ENCODE measurements around the gene NKD1. TPM values are rescaled to one million over a fixed set of nuclear protein-coding genes. Genes with fewer than 3 reads are reported as not detected.

Gene NKD1
- total RNA-seq, 1 donor from 2014 or later = 1.7 TPM

DNA sequence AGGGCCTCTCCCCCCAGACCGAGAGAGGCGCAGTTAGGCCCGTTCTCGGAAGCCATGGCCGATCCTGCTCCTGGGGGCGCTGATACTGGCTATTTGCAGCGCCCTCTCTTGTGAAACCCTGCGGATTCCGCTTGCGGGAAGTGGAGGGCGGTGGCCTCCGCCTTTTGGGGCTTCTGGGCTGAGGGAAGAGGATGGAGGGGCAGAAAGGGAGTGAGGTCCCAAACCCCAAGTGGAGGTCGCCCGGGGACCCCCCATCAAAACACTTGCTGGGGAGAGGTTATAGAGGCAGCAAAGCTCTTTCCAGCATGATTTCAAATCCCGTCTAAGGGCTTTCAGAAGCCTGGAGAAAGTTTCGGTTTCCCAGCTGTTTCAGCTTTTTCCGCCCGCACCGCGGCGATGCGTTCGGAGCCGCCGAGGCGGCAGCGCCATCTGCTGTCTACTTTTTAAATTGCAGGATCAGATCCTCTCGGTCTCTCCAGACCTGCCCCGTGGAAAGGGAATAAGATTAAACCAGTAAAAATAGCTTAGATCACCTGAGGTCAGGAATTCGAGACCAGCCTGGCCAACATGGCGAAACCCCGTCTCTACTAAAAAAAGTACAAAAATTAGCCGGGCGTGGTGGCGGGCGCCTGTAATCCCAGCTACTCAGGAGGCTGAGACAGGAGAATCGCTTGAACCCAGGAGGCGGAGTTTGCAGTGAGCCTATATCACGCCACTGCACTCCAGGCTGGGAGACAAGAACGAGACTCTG is 117.1 kb downstream of the NKD1 start:
- Histone ChIP-seq H3K27me3 (no peaks in the 10 kb centered on the region), H3K4me1 (peaks cover 16% of the 10 kb centered on the region), H3K36me3 (no peaks in the 10 kb centered on the region), H3K27ac (peak overlapping the region; percentile 9), H3K4me3 (peak overlapping the region; percentile 42 to 44), H3K9me3 (no peaks in the 10 kb centered on the region)
- no peak for TF ChIP-seq POLR2A (IDR thresholded peaks at IDR 0.05)
- TF ChIP-seq, protein P1, sequence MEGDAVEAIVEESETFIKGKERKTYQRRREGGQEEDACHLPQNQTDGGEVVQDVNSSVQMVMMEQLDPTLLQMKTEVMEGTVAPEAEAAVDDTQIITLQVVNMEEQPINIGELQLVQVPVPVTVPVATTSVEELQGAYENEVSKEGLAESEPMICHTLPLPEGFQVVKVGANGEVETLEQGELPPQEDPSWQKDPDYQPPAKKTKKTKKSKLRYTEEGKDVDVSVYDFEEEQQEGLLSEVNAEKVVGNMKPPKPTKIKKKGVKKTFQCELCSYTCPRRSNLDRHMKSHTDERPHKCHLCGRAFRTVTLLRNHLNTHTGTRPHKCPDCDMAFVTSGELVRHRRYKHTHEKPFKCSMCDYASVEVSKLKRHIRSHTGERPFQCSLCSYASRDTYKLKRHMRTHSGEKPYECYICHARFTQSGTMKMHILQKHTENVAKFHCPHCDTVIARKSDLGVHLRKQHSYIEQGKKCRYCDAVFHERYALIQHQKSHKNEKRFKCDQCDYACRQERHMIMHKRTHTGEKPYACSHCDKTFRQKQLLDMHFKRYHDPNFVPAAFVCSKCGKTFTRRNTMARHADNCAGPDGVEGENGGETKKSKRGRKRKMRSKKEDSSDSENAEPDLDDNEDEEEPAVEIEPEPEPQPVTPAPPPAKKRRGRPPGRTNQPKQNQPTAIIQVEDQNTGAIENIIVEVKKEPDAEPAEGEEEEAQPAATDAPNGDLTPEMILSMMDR (IDR thresholded peaks at IDR 0.05) = peak; percentile 75 to 81 (median 80)
- TF ChIP-seq POLR2AphosphoS5 (IDR thresholded peaks at IDR 0.05; ENCODE audit: insufficient read depth in 1 of 2, low read depth in 1 of 2) = peak in 1 of 2 donors; percentile 51
- no peak for DNase-seq (ENCODE audit: extremely low spot score in 2 of 2)
- intact Hi-C loops (cut with DNase I) = loop anchor here (10.0 kb wide), 2 partner anchors 291 to 451 kb away; no protein-coding TSS in a partner anchor

DNA sequence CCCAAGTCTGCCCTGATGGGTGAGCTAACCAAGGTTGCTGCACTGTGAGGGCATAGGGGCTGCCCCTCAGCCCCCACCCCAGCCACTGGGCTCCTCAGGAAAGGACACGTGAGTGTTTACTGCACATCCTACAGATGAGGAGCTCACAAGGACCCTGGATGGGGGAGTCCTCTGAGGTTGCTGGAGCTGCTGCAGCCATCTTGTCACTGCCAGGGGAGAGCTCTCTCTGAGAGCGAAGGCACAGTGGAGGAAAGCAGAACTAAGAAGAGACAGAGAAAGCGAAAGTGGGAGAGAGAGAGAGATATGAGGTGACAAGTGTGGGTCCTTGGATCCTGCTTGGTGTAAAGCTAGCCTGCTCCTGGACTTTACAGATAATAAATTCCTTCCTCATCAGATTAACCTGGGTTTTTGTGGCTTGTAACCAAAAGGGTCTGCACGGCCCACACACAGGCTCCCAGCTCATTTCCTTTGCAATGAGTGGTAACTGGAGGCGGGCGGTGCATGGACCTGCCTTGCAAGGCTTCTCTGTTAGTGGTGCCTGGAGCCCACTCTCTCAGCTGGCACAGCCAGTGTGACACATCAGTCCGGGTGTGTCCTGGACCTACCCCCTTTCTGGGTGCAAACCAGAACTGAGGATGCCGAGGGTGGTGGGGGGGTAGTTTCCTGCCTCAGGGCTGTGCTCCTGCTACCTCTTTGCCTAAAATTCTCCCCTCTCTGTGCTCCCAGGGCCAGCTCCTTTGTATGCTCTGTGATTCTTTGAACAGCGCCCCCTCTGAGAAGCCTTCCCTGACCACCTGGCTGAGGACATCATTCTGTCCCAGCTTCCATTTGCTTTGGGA is 118.7 kb downstream of the NKD1 start:
- DNase-seq (ENCODE audit: extremely low spot score in 2 of 2) = no peak
- H3K36me3 ChIP-seq = no peaks in the 10 kb centered on the region
- no peaks in the 10 kb centered on the region for H3K27me3 ChIP-seq
- no peak overlapping the region for H3K27ac ChIP-seq
- peaks cover 6% of the 10 kb centered on the region for H3K9me3 ChIP-seq
- peaks cover 16% of the 10 kb centered on the region for H3K4me1 ChIP-seq
- TF ChIP-seq, protein P1 (IDR thresholded peaks at IDR 0.05) = no peak
- TF ChIP-seq POLR2A (IDR thresholded peaks at IDR 0.05) (no peak), POLR2AphosphoS5 (IDR thresholded peaks at IDR 0.05; ENCODE audit: insufficient read depth in 1 of 2, low read depth in 1 of 2) (no peak)
- no peak overlapping the region for H3K4me3 ChIP-seq
- intact Hi-C loops (cut with DNase I) = loop anchor here (10.0 kb wide), 2 partner anchors 292 to 452 kb away; no protein-coding TSS in a partner anchor

DNA sequence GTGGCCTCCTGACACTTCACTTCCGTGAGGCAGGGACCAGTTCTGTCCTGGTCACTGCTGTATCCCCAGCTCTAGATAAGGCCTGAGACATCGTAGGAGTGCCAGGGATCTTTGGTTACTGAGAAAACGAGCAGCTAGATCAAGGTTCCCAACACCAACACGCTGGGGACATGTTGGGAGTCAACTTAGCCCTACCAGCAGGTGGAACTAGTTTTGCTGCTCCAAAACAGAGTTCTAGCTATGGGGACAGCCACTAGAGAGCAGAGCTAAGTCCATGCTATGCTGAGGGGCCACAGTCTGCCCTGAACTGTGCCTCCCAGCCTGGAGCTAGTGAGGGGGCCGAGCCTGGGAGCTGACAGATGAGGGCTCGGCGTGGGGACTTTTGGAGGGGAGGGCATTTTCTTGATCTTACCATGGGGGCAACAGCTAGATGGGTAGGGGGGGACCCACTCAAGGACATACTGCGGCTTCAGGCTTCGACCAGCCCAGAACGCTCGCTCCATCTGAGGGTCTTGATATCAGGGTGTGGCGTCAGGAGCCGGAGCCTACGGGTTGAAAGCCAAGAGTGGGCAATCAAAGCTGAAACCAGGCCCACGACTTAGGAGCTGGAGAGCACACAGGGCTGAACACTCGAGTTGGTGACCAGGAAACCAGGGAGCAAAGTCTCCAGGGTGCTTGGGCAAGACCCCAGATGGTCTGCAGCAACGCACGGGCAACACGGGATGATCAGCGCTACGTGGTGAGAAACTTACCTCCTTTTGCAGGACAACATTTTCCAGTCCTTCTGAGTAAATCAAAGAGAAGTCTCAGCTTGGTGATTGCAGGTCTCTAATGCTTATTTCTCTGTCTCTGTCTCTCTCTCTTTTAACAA is 119.5 kb downstream of the NKD1 start:
- intact Hi-C loops (cut with DNase I) = loop anchor here (10.0 kb wide), 2 partner anchors 293 to 453 kb away; no protein-coding TSS in a partner anchor
- Histone ChIP-seq H3K27me3 (no peaks in the 10 kb centered on the region), H3K27ac (no peak overlapping the region), H3K9me3 (peaks cover 10% of the 10 kb centered on the region), H3K4me3 (no peak overlapping the region), H3K4me1 (peaks cover 16% of the 10 kb centered on the region), H3K36me3 (no peaks in the 10 kb centered on the region)
- DNase-seq (ENCODE audit: extremely low spot score in 2 of 2) = no peak
- TF ChIP-seq, protein P1 (IDR thresholded peaks at IDR 0.05) = no peak
- TF ChIP-seq POLR2A (IDR thresholded peaks at IDR 0.05) (no peak), POLR2AphosphoS5 (IDR thresholded peaks at IDR 0.05; ENCODE audit: insufficient read depth in 1 of 2, low read depth in 1 of 2) (no peak)

DNA sequence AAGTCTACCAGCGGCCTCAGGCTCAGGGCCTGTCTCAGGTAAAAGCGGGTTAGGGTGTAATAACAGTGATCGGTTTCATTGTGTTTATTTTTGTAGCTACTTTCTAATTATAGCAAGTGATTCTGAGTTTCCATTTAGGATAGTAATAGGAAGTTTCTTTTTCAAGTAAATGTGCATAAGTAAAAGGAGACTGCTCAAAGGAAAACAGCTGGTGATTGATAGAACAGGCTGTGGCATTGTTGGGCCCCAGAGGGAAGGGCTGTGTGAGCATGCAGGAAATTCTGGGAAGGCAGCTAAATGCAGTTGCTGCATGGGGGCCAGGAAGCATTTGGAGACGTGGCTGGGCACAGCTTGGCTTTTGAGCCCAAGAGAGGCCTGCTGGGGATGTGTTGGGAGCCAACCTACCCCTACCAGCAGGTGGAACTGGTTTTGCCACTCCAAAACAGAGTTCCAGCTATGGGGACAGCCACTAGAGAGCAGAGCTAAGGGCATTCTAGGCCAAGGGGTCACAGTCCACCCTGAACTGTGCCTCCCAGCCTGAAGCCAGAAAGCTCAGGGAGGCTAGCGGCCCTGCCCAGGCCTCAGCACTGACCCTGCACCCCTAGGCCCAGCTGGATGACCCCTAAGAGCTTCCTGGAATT is 120.3 kb downstream of the NKD1 start:
- intact Hi-C loops (cut with DNase I) = loop anchor here (10.0 kb wide), 2 partner anchors 294 to 454 kb away; no protein-coding TSS in a partner anchor

More for the DNA sequence above, 120.3 kb downstream of the NKD1 start:
- H3K36me3 ChIP-seq = no peaks in the 10 kb centered on the region
- peaks cover 16% of the 10 kb centered on the region for H3K4me1 ChIP-seq
- no peaks in the 10 kb centered on the region for H3K27me3 ChIP-seq
- TF ChIP-seq POLR2A (IDR thresholded peaks at IDR 0.05) (no peak), POLR2AphosphoS5 (IDR thresholded peaks at IDR 0.05; ENCODE audit: insufficient read depth in 1 of 2, low read depth in 1 of 2) (no peak)
- TF ChIP-seq, protein P1 (IDR thresholded peaks at IDR 0.05) = no peak
- no peak overlapping the region for H3K4me3 ChIP-seq
- H3K27ac ChIP-seq = no peak overlapping the region
- H3K9me3 ChIP-seq = peaks cover 10% of the 10 kb centered on the region
- DNase-seq (ENCODE audit: extremely low spot score in 2 of 2) = no peak

Measured in vagina (tissue), 2 donors.